ENCODE data around the gene ZNF281. TPM values are rescaled to one million over a fixed set of nuclear protein-coding genes. Genes with fewer than 3 reads are reported as not detected.

ZNF281 gene
- total RNA-seq, 1 experiment from 2014 or later: 23.3 TPM

DNA sequence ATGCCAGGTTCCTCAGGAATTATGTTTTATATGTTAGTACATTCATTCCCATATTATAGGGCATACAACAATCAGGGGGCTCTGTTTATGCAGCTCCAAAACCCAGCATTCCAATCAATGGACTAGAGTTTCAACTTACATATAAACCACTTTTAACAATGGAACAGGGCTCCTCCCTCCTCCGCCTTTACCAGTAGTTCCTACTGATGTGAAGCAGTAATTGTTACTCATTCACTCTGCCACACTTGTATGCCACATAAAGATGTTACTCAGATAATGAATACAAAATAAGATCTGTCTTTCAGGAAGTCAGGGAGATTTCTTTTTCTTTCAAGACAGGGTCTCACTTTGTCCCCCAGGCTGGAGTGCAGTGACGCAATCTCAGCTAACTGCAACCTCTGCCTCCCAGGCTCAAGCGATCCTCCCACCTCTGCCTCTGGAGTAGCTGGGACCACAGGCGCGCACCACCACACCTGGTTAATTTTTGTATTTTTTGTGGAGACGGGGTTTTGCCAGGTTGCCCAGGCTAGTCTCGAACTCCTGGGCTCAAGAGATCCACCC lies 17.1 kb downstream of the ZNF281 start:
- Histone ChIP-seq H3K9me3 (ENCODE audit: control insufficient read depth in 1 of 2, insufficient read depth in 1 of 2, low read depth in 1 of 2, low read length in 2 of 2) (no peaks in the 10 kb centered on the region), H2AFZ (ENCODE audit: low read depth, low read length, poor library complexity, severe bottlenecking) (no peak overlapping the region), H3K9me2 (ENCODE audit: insufficient read depth) (no peaks in the 10 kb centered on the region), H3K4me2 (ENCODE audit: low read length) (no peak overlapping the region), H3K27me3 (ENCODE audit: insufficient read depth, low read length) (no peaks in the 10 kb centered on the region), H3K4me3 (replicated peaks in 1 of 2; ENCODE audit: low read depth in 1 of 2, low read length in 2 of 2) (no peak overlapping the region), H3K9ac (ENCODE audit: low read length) (no peak overlapping the region), H4K20me1 (ENCODE audit: insufficient read depth) (no peaks in the 10 kb centered on the region), H3K36me3 (ENCODE audit: control insufficient read depth in 1 of 2, insufficient read depth in 2 of 2, low read length in 2 of 2) (no peaks in the 10 kb centered on the region), H3K79me2 (ENCODE audit: insufficient read depth, low read length) (no peaks in the 10 kb centered on the region), H3K27ac (ENCODE audit: low read depth, low read length) (no peak overlapping the region), H3K4me1 (ENCODE audit: control insufficient read depth in 1 of 2, insufficient read depth in 2 of 2, low read length in 2 of 2) (peaks cover 0 to 4% of the 10 kb centered on the region in 2 experiments; a peak in 1 of 4 replicates)
- DNase-seq (ENCODE audit: low read depth, low spot score) (no peak), ATAC-seq (no peak)
- no TSS peak for BruUV-seq (replicated peaks)
- RAD21 ChIA-PET (ENCODE audit: low non-redundant PET in 1 of 2, low total read pairs in 2 of 2, uncharacterized antibody in 2 of 2, unreplicated experiment in 2 of 2): no interaction called here
- intact Hi-C loops (cut with micrococcal nuclease): no loop called here
- CTCF ChIA-PET: no interaction called here
- POLR2A ChIA-PET: no interaction called here
- no peak for TF ChIP-seq ZNF274 (IDR thresholded peaks at IDR 0.05; ENCODE audit: low read depth, low read length)
- TF ChIP-seq EZH2 (IDR thresholded peaks at IDR 0.05): no peak
- TF ChIP-seq SRF (IDR thresholded peaks at IDR 0.05; ENCODE audit: low read depth): no peak
- no peak for TF ChIP-seq JUND (IDR thresholded peaks at IDR 0.05)
- no peak for TF ChIP-seq TCF7L2 (IDR thresholded peaks at IDR 0.05; ENCODE audit: borderline replicate concordance, extremely low read depth, insufficient read depth, insufficient read length)
- TF ChIP-seq, protein P1, sequence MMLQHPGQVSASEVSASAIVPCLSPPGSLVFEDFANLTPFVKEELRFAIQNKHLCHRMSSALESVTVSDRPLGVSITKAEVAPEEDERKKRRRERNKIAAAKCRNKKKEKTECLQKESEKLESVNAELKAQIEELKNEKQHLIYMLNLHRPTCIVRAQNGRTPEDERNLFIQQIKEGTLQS (IDR thresholded peaks at IDR 0.05): no peak
- TF ChIP-seq SP1 (IDR thresholded peaks at IDR 0.05; ENCODE audit: low read depth): no peak
- TF ChIP-seq POLR2A (IDR thresholded peaks at IDR 0.05; ENCODE audit: borderline replicate concordance, extremely low read depth, insufficient read depth, insufficient read length): no peak
- no peak for TF ChIP-seq EGR1 (IDR thresholded peaks at IDR 0.05; ENCODE audit: low read depth)
- TF ChIP-seq, protein P2, sequence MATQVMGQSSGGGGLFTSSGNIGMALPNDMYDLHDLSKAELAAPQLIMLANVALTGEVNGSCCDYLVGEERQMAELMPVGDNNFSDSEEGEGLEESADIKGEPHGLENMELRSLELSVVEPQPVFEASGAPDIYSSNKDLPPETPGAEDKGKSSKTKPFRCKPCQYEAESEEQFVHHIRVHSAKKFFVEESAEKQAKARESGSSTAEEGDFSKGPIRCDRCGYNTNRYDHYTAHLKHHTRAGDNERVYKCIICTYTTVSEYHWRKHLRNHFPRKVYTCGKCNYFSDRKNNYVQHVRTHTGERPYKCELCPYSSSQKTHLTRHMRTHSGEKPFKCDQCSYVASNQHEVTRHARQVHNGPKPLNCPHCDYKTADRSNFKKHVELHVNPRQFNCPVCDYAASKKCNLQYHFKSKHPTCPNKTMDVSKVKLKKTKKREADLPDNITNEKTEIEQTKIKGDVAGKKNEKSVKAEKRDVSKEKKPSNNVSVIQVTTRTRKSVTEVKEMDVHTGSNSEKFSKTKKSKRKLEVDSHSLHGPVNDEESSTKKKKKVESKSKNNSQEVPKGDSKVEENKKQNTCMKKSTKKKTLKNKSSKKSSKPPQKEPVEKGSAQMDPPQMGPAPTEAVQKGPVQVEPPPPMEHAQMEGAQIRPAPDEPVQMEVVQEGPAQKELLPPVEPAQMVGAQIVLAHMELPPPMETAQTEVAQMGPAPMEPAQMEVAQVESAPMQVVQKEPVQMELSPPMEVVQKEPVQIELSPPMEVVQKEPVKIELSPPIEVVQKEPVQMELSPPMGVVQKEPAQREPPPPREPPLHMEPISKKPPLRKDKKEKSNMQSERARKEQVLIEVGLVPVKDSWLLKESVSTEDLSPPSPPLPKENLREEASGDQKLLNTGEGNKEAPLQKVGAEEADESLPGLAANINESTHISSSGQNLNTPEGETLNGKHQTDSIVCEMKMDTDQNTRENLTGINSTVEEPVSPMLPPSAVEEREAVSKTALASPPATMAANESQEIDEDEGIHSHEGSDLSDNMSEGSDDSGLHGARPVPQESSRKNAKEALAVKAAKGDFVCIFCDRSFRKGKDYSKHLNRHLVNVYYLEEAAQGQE (IDR thresholded peaks at IDR 0.05; ENCODE audit: low read depth): no peak
- TF ChIP-seq SIN3A (IDR thresholded peaks at IDR 0.05; ENCODE audit: low read depth): no peak

Measured in HCT116 (cell line).